ENCODE measurements around the gene ZNF618. TPM values are rescaled to one million over a fixed set of nuclear protein-coding genes. Genes with fewer than 3 reads are reported as not detected.
"Not testable (repeated sequence)": the region's sequence is repeated elsewhere in the genome, so short reads cannot be mapped to it uniquely, and the experiment has no call there.

The ZNF618 gene
- total and polyA plus RNA-seq, 8 donors, result 9.9 to 38.6 (median 34.9) TPM

- ATAC-seq (no peak), DNase-seq (no peak)
- H3K27ac ChIP-seq, result no peak overlapping the region
- H3K27me3 ChIP-seq, result no peaks in the 10 kb centered on the region
- H3K4me1 ChIP-seq, result no peaks in the 10 kb centered on the region
- H3K9me3 ChIP-seq, result no peaks in the 10 kb centered on the region
- peaks cover 0 to 46% of the 10 kb centered on the region in 2 donors for H3K36me3 ChIP-seq
- intact Hi-C loops (cut with DNase I), result loop anchor here in 1 of 2 donors (10.0 kb wide), 2 partner anchors 234 to 304 kb away; no protein-coding TSS in a partner anchor
- TF ChIP-seq CTCF (IDR thresholded peaks at IDR 0.05), result no peak
- no peak overlapping the region for H3K4me3 ChIP-seq
Observed at GRCh38 chr9:114038724-114039313, 162.7 kb downstream of the ZNF618 start.

- intact Hi-C loops (cut with DNase I), result loop anchor here in 1 of 2 donors (10.0 kb wide), 2 partner anchors 235 to 305 kb away; no protein-coding TSS in a partner anchor
Observed at GRCh38 chr9:114039484-114039883, 163.4 kb downstream of the ZNF618 start.

GRCh38 chr9:114043660-114044059 is 167.6 kb downstream of the ZNF618 start:
- peaks cover 0 to 12% of the 10 kb centered on the region in 2 donors for H3K36me3 ChIP-seq
- DNase-seq; ATAC-seq; H3K4me1 ChIP-seq; H3K27me3 ChIP-seq; H3K27ac ChIP-seq; H3K4me3 ChIP-seq; H3K9me3 ChIP-seq; intact Hi-C loops (cut with DNase I): not testable (repeated sequence)

More at GRCh38 chr9:114039484-114039883, 163.4 kb downstream of the ZNF618 start:
- Histone ChIP-seq H3K27ac (no peak overlapping the region), H3K4me3 (no peak overlapping the region), H3K4me1 (no peaks in the 10 kb centered on the region), H3K27me3 (no peaks in the 10 kb centered on the region), H3K36me3 (peaks cover 0 to 42% of the 10 kb centered on the region in 2 donors), H3K9me3 (no peaks in the 10 kb centered on the region)
- no peak for TF ChIP-seq CTCF (IDR thresholded peaks at IDR 0.05)
- DNase-seq (no peak), ATAC-seq (no peak)

- Histone ChIP-seq H3K9me3 (no peaks in the 10 kb centered on the region), H3K36me3 (peaks cover 0 to 27% of the 10 kb centered on the region in 2 donors), H3K27me3 (no peaks in the 10 kb centered on the region), H3K27ac (no peak overlapping the region), H3K4me1 (no peaks in the 10 kb centered on the region), H3K4me3 (no peak overlapping the region)
- ATAC-seq, result no peak
- intact Hi-C loops (cut with DNase I), result no loop called here
- no peak for DNase-seq
- TF ChIP-seq CTCF (IDR thresholded peaks at IDR 0.05), result no peak
Observed at GRCh38 chr9:114046237-114046755, 170.2 kb downstream of the ZNF618 start.

GRCh38 chr9:114046875-114047274 is 170.8 kb downstream of the ZNF618 start:
- TF ChIP-seq CTCF (IDR thresholded peaks at IDR 0.05), result no peak
- no peak overlapping the region for H3K4me3 ChIP-seq
- ATAC-seq (no peak), DNase-seq (no peak)
- H3K27me3 ChIP-seq, result no peaks in the 10 kb centered on the region
- no peaks in the 10 kb centered on the region for H3K9me3 ChIP-seq
- H3K4me1 ChIP-seq, result no peaks in the 10 kb centered on the region
- H3K36me3 ChIP-seq, result peaks cover 0 to 32% of the 10 kb centered on the region in 2 donors
- intact Hi-C loops (cut with DNase I), result no loop called here
- no peak overlapping the region for H3K27ac ChIP-seq

All from left lung (tissue), 10 donors.